ENCODE data around the gene PPP2R2C. TPM values are rescaled to one million over a fixed set of nuclear protein-coding genes. Genes with fewer than 3 reads are reported as not detected.

PPP2R2C gene
- polyA plus RNA-seq, 1 donor (not counting 4 experiments of a cell fraction or from before 2014, with no cell fraction given): 12.3 TPM

GRCh38 chr4:6520051-6520636, 47.7 kb upstream of the PPP2R2C start:
- FAIRE-seq (no peak), DNase-seq (ENCODE audit: low read depth, low spot score) (no peak)
- Histone ChIP-seq H3K36me3 (ENCODE audit: control insufficient read depth in 2 of 2, extremely low read depth in 1 of 2, insufficient read depth in 2 of 2, low read length in 2 of 2) (no peaks in the 10 kb centered on the region), H3K4me2 (ENCODE audit: control insufficient read depth, extremely low read depth, insufficient read depth, low read depth, low read length) (no peak overlapping the region), H3K27me3 (ENCODE audit: control insufficient read depth, extremely low read depth, insufficient read depth, low read length) (no peaks in the 10 kb centered on the region), H3K4me1 (ENCODE audit: control insufficient read depth, extremely low read depth, insufficient read depth, low read length) (no peaks in the 10 kb centered on the region), H3K9me1 (ENCODE audit: control insufficient read depth, extremely low read depth, insufficient read depth, low read length) (no peaks in the 10 kb centered on the region), H3K4me3 (ENCODE audit: control insufficient read depth in 2 of 3, extremely low read depth in 1 of 3, insufficient read depth in 2 of 3, low read depth in 1 of 3, low read length in 3 of 3) (no peak overlapping the region), H3K79me2 (ENCODE audit: control insufficient read depth, insufficient read depth, low read length) (no peaks in the 10 kb centered on the region), H3K27ac (ENCODE audit: control insufficient read depth, insufficient read depth, low read length) (no peak overlapping the region), H4K20me1 (ENCODE audit: control insufficient read depth, extremely low read depth, insufficient read depth, low read length) (no peaks in the 10 kb centered on the region), H3K9ac (ENCODE audit: control insufficient read depth, extremely low read depth, insufficient read depth, low read length) (no peak overlapping the region), H3K9me3 (ENCODE audit: control insufficient read depth, low read depth, low read length) (no peaks in the 10 kb centered on the region), H2AFZ (ENCODE audit: control insufficient read depth, low read length) (no peak overlapping the region)
- dilution Hi-C loops (cut with MboI; ENCODE audit: extremely low pct_ligation_motif_present, low sequenced_read_pairs): no loop called here
- no peak for TF ChIP-seq EZH2 (IDR thresholded peaks at IDR 0.05; ENCODE audit: low read length)
- TF ChIP-seq, protein P1, sequence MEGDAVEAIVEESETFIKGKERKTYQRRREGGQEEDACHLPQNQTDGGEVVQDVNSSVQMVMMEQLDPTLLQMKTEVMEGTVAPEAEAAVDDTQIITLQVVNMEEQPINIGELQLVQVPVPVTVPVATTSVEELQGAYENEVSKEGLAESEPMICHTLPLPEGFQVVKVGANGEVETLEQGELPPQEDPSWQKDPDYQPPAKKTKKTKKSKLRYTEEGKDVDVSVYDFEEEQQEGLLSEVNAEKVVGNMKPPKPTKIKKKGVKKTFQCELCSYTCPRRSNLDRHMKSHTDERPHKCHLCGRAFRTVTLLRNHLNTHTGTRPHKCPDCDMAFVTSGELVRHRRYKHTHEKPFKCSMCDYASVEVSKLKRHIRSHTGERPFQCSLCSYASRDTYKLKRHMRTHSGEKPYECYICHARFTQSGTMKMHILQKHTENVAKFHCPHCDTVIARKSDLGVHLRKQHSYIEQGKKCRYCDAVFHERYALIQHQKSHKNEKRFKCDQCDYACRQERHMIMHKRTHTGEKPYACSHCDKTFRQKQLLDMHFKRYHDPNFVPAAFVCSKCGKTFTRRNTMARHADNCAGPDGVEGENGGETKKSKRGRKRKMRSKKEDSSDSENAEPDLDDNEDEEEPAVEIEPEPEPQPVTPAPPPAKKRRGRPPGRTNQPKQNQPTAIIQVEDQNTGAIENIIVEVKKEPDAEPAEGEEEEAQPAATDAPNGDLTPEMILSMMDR (optimal IDR thresholded peaks at IDR 0.05 in 1 of 3, IDR thresholded peaks at IDR 0.05 in 1 of 3, conservative IDR thresholded peaks at IDR 0.05 in 1 of 3; ENCODE audit: extremely low read depth in 1 of 3, insufficient read depth in 2 of 3, low read length in 3 of 3): no peak

DNA sequence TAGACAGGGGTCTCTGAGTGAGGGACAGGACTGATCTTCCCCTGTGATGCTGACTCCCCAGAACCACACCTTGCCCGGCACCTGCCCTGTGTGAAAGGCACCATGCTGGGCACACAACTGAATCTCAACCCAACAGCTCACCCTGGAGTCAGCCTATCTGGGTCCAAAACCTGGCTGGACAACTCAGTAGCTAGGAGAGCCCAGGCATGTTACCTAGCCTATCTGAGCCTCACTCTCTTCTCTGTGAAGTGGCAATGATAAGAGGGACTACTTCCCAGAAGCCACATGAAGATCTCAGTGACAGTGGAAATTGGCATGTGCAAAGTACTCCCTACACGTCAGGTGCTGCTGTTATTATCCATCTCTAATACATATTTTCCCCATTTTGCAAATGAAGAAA, 44.8 kb upstream of the PPP2R2C start:
- H3K27ac ChIP-seq (ENCODE audit: control insufficient read depth, insufficient read depth, low read length): no peak overlapping the region
- DNase-seq (ENCODE audit: low read depth, low spot score): no peak
- no peak overlapping the region for H3K4me2 ChIP-seq (ENCODE audit: control insufficient read depth, extremely low read depth, insufficient read depth, low read depth, low read length)
- no peak for TF ChIP-seq EZH2 (IDR thresholded peaks at IDR 0.05; ENCODE audit: low read length)
- TF ChIP-seq, protein P1 (optimal IDR thresholded peaks at IDR 0.05 in 1 of 3, IDR thresholded peaks at IDR 0.05 in 1 of 3, conservative IDR thresholded peaks at IDR 0.05 in 1 of 3; ENCODE audit: extremely low read depth in 1 of 3, insufficient read depth in 2 of 3, low read length in 3 of 3): no peak
- no peak overlapping the region for H2AFZ ChIP-seq (ENCODE audit: control insufficient read depth, low read length)
- dilution Hi-C loops (cut with MboI; ENCODE audit: extremely low pct_ligation_motif_present, low sequenced_read_pairs): no loop called here
- no peaks in the 10 kb centered on the region for H3K27me3 ChIP-seq (ENCODE audit: control insufficient read depth, extremely low read depth, insufficient read depth, low read length)
- H4K20me1 ChIP-seq (ENCODE audit: control insufficient read depth, extremely low read depth, insufficient read depth, low read length): no peaks in the 10 kb centered on the region
- no peak overlapping the region for H3K9ac ChIP-seq (ENCODE audit: control insufficient read depth, extremely low read depth, insufficient read depth, low read length)
- H3K9me1 ChIP-seq (ENCODE audit: control insufficient read depth, extremely low read depth, insufficient read depth, low read length): no peaks in the 10 kb centered on the region
- H3K79me2 ChIP-seq (ENCODE audit: control insufficient read depth, insufficient read depth, low read length): no peaks in the 10 kb centered on the region
- no peaks in the 10 kb centered on the region for H3K36me3 ChIP-seq (ENCODE audit: control insufficient read depth in 2 of 2, extremely low read depth in 1 of 2, insufficient read depth in 2 of 2, low read length in 2 of 2)
- H3K4me3 ChIP-seq (ENCODE audit: control insufficient read depth in 2 of 3, extremely low read depth in 1 of 3, insufficient read depth in 2 of 3, low read depth in 1 of 3, low read length in 3 of 3): no peak overlapping the region
- no peaks in the 10 kb centered on the region for H3K4me1 ChIP-seq (ENCODE audit: control insufficient read depth, extremely low read depth, insufficient read depth, low read length)
- no peaks in the 10 kb centered on the region for H3K9me3 ChIP-seq (ENCODE audit: control insufficient read depth, low read depth, low read length)
- FAIRE-seq: no peak
